Activated naive CD8-positive, alpha-beta T cell treated with anti-CD3 and anti-CD28 coated beads for 36 hours (primary cell): ENCODE data around the gene COASY. TPM values are rescaled to one million over a fixed set of nuclear protein-coding genes. Genes with fewer than 3 reads are reported as not detected.
"Not testable (repeated sequence)": the region's sequence is repeated elsewhere in the genome, so short reads cannot be mapped to it uniquely, and the experiment has no call there.

ENCODE experiments used
- DNase-seq: peaks from one replicate; pipeline ENCODE4 v3.0.0; 2021
- H3K27ac Mint-ChIP-seq: one replicate; pipeline ENCODE4 v1.8.0; 2022; ENCODE audit warnings: mild to moderate bottlenecking, moderate library complexity, mixed read lengths
- H3K27me3 Mint-ChIP-seq: one replicate; pipeline ENCODE4 v1.8.0; 2022; ENCODE audit warnings: mild to moderate bottlenecking, mixed read lengths
- H3K36me3 Mint-ChIP-seq: one replicate; pipeline ENCODE4 v1.8.0; 2021; ENCODE audit warnings: mild to moderate bottlenecking, mixed read lengths
- H3K4me1 Mint-ChIP-seq: one replicate; pipeline ENCODE4 v1.8.0; 2021; ENCODE audit warnings: mixed read lengths
- H3K4me3 Mint-ChIP-seq: one replicate; pipeline ENCODE4 v1.8.0; 2022; ENCODE audit warnings: mild to moderate bottlenecking, moderate library complexity, mixed read lengths
- H3K9me3 Mint-ChIP-seq: one replicate; pipeline ENCODE4 v1.8.0; 2022; ENCODE audit warnings: mixed read lengths
- total RNA-seq, 2 experiments: library from RNA; stranded (reverse); gene quantifications; one replicate each; pipeline ENCODE4 v1.2.3, GENCODE V29; 2021

The COASY gene
- total RNA-seq, 2 experiments from 2014 or later = 111 TPM

DNA sequence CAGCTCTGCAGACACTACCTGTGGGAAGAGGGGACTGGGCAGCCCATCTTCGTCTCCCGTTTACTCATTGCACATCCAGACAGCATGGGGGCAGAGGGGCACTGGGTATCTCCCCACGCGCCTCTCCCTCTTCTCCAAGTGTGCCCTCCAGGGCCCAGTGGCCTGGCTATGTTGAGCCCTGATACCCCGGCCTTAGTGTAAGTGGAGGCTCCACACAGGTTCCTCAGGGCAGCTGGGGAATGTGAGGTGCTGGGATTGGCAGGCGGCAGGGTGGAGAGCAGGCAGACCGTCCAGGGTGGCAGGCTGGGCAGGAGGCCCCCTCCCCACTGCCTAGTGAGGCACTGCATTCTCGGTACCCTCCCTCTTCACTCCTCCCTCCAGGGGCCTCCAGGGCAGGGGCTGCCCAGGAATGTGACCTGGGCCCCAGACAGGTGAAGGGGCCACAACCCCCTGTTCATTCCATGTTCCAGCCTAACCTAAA, 39.1 kb upstream of the COASY start:
- Mint-ChIP-seq H3K36me3 (peaks cover 2% of the 10 kb centered on the region), H3K9me3 (no peaks in the 10 kb centered on the region), H3K4me1 (peaks cover 10% of the 10 kb centered on the region), H3K27me3 (no peaks in the 10 kb centered on the region), H3K27ac (no peak overlapping the region), H3K4me3 (no peak overlapping the region)
- DNase-seq = no peak

DNA sequence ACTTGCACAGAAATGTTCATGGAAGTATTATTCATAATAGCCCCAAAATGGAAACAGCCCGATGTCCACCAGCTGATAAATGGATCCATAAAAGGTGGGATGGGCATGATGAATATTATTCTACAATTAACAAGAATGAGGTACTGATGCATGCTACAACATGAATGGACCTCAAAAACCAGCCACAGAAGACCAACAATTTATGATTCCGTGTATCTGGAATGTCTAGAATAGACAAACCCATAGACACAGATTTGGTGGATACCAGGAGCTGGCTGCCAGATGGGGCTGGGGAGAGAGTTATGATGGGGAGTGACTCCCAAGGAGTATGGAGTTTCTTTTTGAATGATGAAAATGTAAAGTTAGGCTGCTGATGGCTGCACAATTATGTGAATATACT, 36.7 kb upstream of the COASY start:
- DNase-seq = no peak
- Mint-ChIP-seq H3K4me1 (peaks cover 18% of the 10 kb centered on the region), H3K27me3 (no peaks in the 10 kb centered on the region), H3K27ac (no peak overlapping the region), H3K9me3 (no peaks in the 10 kb centered on the region), H3K4me3 (no peak overlapping the region), H3K36me3 (peaks cover 2% of the 10 kb centered on the region)

DNA sequence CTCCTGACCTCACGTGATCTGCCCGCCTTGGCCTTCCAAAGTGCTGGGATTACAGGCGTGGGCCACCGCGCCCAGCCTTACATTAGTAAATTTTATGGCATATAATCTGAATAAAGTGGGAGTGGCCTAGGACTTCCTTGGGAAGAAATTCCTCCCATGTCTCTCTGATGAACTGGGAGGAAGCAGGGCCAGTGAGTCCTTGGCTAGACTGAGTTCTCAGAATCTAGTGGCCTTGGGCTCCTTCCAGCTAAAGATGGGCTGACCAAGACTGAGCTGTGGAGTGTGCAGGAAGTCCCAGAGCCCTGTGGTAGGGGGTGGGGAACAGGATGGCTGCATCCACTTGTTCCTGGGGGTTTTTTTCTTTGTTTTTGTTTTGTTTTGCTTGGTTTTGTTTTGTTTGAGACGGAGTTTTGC, 35.9 kb upstream of the COASY start:
- peaks cover 27% of the 10 kb centered on the region for H3K4me1 Mint-ChIP-seq
- no peak overlapping the region for H3K4me3 Mint-ChIP-seq
- H3K36me3 Mint-ChIP-seq = peaks cover 2% of the 10 kb centered on the region
- H3K9me3 Mint-ChIP-seq = no peaks in the 10 kb centered on the region
- H3K27ac Mint-ChIP-seq = no peak overlapping the region
- H3K27me3 Mint-ChIP-seq = no peaks in the 10 kb centered on the region
- no peak for DNase-seq

DNA sequence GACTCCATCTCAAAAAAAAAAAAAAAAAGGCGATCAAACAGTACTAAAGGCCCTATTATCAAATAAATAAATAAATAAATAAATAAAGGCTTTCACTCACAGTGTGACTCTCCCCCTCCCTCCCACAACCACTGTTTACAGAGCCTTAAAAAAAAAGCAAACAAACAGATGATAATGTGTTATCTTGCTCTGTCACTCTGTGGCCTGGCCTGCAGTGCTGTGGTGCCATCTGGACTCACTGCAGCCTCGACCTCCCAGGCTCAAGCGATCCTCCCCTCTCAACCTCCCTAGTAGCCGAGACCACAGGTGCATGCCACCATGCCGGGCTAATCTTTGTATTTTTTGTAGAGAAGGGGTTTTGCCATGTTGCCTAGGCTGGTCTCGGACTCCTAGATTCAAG, 34.0 kb upstream of the COASY start:
- no peaks in the 10 kb centered on the region for H3K36me3 Mint-ChIP-seq
- DNase-seq = no peak
- H3K9me3 Mint-ChIP-seq = no peaks in the 10 kb centered on the region
- H3K27me3 Mint-ChIP-seq = no peaks in the 10 kb centered on the region
- peaks cover 35% of the 10 kb centered on the region for H3K4me1 Mint-ChIP-seq
- H3K4me3 Mint-ChIP-seq = no peak overlapping the region
- no peak overlapping the region for H3K27ac Mint-ChIP-seq

DNA sequence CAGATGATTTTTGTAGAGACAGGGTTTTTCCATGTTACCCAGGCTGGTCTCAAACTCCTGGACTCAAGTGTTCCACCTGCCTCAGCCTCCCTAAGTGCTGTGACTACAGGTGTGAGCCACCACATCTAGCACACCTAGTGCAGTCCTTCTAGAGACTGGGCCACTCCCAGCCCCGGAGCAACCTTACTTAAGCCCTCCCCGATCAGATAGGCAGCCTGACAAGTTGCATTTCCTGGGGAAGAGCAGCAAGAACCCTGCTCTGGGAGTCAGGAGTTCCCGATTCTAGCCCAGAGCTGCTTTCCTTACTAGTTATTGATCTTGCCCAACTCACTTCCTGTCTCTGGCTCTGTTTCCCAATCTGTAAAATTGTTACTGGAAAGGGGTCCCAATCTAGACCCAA, 32.9 kb upstream of the COASY start:
- H3K9me3 Mint-ChIP-seq = no peaks in the 10 kb centered on the region
- H3K36me3 Mint-ChIP-seq = no peaks in the 10 kb centered on the region
- H3K27me3 Mint-ChIP-seq = no peaks in the 10 kb centered on the region
- no peak overlapping the region for H3K27ac Mint-ChIP-seq
- H3K4me3 Mint-ChIP-seq = no peak overlapping the region
- no peak for DNase-seq
- peaks cover 35% of the 10 kb centered on the region for H3K4me1 Mint-ChIP-seq

DNA sequence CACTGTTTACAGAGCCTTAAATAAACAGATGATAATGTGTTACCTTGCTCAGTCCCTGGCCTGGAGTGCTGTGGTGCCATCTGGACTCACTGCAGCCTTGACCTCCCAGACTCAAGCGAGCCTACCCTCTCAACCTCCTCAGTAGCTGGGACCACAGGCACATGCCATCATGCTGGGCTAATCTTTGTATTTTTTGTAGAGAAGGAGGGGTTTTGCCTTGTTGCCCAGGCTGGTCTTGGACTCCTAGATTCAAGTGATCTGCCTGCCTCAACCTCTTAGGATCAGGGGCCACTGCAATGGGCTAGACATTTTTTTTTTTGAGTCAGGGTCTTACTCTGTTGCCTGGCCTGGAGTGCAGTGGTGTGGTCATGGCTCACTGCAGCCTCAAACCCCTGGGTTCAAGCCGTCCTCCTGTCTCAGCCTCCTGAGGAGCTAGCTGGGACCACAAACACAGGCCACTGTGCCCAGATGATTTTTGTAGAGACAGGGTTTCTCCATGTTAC, 30.9 kb upstream of the COASY start:
- no peaks in the 10 kb centered on the region for H3K36me3 Mint-ChIP-seq
- H3K4me1 Mint-ChIP-seq = peaks cover 37% of the 10 kb centered on the region
- peak overlapping the region; percentile 25 for H3K27ac Mint-ChIP-seq
- no peaks in the 10 kb centered on the region for H3K9me3 Mint-ChIP-seq
- no peaks in the 10 kb centered on the region for H3K27me3 Mint-ChIP-seq
- DNase-seq = no peak
- no peak overlapping the region for H3K4me3 Mint-ChIP-seq

DNA sequence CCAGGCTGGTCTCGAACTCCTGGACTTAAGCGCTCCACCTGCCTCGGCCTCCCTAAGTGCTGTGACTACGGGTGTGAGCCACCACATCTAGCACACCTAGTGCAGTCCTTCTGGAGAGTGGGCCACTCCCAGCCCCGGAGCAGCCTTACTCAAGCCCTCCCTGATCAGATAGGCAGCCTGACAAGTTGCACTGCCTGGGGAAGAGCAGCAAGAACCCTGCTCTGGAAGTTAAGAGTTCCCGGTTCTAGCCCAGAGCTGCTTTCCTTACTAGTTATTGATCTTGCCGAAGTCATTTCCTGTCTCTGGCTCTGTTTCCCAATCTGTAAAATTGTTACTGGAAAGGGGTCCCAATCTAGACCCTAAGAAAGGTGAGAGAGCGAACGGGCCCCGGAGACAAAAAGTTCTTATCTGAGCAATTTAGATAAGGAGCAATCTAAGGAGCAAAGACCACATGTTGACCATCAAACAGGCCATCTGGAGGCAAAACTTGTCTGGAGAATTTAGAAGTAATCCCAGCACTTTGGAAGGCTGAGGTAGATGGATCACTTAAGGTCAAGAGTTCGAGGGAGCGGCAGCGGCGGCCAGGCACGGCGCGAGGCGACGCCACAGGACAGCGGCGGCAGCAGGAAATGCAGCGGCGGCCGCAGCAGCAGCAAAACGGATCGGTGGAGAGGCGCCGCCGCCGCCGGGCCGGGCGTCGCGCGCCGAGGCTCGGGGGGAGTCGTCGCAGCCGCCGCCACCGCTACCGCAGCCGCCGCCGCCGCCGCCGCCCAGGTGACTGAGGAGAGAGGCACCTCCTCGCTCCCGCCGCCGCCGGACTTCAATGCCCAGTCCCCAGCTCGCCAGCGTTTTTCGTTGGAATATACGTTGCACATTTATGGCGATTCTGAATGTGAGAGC, 30.2 kb upstream of the COASY start:
- peak; percentile 67 for DNase-seq
- Mint-ChIP-seq H3K4me3 (peak overlapping the region; percentile 63), H3K4me1 (peaks cover 37% of the 10 kb centered on the region), H3K27me3 (no peaks in the 10 kb centered on the region), H3K27ac (peak overlapping the region; percentile 25), H3K36me3 (no peaks in the 10 kb centered on the region), H3K9me3 (no peaks in the 10 kb centered on the region)

DNA sequence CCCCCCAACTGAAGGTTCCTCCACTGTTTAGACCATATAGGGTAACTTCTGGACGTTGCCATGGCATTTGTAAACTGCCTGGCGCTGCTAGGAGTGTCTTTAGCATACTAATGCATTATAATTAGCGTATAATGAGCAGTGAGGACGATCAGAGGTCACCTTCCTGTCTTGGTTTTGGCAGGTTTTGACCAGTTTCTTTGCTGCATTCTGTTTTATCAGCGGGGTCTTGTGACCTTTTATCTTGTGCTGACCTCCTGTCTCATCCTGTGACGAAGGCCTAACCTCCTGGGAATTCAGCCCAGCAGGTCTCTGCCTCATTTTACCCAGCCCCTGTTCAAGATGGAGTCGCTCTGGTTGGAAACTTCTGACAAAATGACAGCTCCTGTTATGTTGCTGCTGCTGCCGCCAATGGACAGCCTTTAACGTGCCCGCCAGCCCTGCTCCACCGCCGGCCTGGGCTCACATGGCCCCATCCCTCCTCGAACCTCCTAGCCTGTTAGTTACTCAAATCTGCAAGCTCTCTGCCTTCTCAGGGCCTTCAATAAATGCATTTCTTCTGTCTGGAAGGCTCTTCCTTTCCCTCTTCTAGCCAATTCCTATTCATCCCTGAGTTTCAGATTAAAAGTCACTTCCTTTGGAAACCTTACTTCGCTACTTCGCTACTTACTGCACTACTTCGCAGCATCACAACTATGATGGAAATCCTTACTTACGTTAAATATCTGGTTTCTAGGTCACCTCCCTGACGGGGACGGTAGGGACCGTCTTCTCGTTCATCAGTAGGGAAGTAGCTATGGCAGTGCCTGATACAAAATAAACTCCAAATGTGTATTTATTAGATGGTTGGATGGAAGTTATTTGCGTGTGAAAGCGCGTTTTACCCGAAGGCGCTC, 26.5 kb upstream of the COASY start:
- H3K4me1 Mint-ChIP-seq = peaks cover 34% of the 10 kb centered on the region
- no peaks in the 10 kb centered on the region for H3K27me3 Mint-ChIP-seq
- H3K9me3 Mint-ChIP-seq = no peaks in the 10 kb centered on the region
- H3K27ac Mint-ChIP-seq = peak overlapping the region; percentile 87
- peak overlapping the region; percentile 84 for H3K4me3 Mint-ChIP-seq
- no peak for DNase-seq
- peaks cover 19% of the 10 kb centered on the region for H3K36me3 Mint-ChIP-seq

DNA sequence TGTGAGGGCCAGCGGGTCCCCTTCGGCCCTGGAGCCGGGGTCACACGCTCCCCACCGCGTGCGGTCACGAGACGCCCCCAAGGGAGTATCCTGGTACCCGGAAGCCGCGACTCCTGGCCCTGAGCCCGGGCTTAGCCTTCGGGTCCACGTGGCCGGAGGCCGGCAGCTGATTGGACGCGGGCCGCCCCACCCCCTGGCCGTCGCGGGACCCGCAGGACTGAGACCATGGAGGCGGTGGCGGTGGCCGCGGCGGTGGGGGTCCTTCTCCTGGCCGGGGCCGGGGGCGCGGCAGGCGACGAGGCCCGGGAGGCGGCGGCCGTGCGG, 25.9 kb upstream of the COASY start, which contains the start of gene NAGLU:
TSS of gene NAGLU (plus strand) at position 194 of the 324 bp plus-strand sequence. CDS start at position 226, 32 bp downstream.
- Mint-ChIP-seq H3K27me3 (no peaks in the 10 kb centered on the region), H3K27ac (peak within 1 kb of the TSS; percentile 87), H3K4me3 (peak within 1 kb of the TSS; percentile 87), H3K4me1 (peaks cover 34% of the 10 kb centered on the region), H3K36me3 (peaks cover 24% of the 10 kb centered on the region), H3K9me3 (no peaks in the 10 kb centered on the region)
- DNase-seq = peak; percentile 91

DNA sequence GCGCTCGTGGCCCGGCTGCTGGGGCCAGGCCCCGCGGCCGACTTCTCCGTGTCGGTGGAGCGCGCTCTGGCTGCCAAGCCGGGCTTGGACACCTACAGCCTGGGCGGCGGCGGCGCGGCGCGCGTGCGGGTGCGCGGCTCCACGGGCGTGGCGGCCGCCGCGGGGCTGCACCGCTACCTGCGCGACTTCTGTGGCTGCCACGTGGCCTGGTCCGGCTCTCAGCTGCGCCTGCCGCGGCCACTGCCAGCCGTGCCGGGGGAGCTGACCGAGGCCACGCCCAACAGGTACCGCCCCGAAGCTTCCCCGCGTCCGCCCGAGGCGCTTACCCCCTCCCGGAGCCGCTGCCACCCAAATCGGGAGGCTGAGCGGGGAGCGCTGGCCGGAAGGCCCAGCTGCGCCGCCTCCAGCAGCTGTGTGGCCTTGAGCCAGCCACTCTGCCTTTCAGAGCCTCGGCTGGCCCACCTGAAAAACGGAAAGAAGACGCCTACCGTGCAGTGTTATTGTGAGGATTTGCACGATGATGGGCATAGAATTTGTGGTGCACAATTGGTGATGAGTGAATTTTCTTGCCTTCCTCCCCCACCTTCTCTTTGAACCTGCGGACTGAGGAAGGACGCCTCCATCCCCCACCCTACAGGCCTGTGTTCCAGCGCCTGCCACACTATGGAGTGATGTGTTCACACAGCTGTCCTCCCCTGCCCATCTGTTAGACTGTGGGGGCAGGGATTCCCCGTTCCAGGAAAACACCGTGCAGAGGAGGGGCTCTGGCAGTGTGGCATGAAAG, 25.4 kb upstream of the COASY start:
- peaks cover 34% of the 10 kb centered on the region for H3K4me1 Mint-ChIP-seq
- H3K27ac Mint-ChIP-seq = peak overlapping the region; percentile 63
- no peaks in the 10 kb centered on the region for H3K9me3 Mint-ChIP-seq

DNA sequence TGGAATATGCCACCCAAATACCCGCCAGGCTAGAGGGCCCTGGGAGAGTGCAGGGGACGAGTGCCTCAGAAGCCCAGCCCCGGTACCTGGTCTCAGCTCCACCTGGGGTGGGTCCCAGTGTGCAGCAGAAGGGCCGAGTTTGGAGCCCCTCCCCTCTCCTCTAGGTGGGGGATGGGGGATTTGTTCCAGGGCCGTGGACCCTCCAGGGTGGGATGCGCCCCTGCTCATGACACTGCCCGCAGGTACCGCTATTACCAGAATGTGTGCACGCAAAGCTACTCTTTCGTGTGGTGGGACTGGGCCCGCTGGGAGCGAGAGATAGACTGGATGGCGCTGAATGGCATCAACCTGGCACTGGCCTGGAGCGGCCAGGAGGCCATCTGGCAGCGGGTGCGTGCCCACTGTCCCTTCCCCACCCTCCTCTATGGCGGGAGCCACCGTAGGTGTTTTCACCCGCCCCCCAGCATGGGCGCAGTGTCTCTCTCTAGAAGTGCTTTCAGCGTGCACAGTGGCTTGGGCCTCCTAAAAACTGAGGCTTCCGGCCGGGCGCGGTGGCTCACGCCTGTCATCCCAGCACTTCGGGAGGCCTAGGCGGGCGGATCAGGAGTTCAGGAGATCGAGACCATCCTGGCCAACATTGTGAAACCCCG, 24.7 kb upstream of the COASY start:
- H3K27me3 Mint-ChIP-seq = no peaks in the 10 kb centered on the region
- peak overlapping the region; percentile 87 for H3K4me3 Mint-ChIP-seq
- H3K27ac Mint-ChIP-seq = peak overlapping the region; percentile 63
- no peak for DNase-seq
- H3K36me3 Mint-ChIP-seq = peaks cover 29% of the 10 kb centered on the region
- no peaks in the 10 kb centered on the region for H3K9me3 Mint-ChIP-seq
- peaks cover 34% of the 10 kb centered on the region for H3K4me1 Mint-ChIP-seq

More for the DNA sequence above, 25.4 kb upstream of the COASY start:
- DNase-seq = peak; percentile 79
- H3K36me3 Mint-ChIP-seq = peaks cover 28% of the 10 kb centered on the region
- no peaks in the 10 kb centered on the region for H3K27me3 Mint-ChIP-seq
- H3K4me3 Mint-ChIP-seq = peak overlapping the region; percentile 87

DNA sequence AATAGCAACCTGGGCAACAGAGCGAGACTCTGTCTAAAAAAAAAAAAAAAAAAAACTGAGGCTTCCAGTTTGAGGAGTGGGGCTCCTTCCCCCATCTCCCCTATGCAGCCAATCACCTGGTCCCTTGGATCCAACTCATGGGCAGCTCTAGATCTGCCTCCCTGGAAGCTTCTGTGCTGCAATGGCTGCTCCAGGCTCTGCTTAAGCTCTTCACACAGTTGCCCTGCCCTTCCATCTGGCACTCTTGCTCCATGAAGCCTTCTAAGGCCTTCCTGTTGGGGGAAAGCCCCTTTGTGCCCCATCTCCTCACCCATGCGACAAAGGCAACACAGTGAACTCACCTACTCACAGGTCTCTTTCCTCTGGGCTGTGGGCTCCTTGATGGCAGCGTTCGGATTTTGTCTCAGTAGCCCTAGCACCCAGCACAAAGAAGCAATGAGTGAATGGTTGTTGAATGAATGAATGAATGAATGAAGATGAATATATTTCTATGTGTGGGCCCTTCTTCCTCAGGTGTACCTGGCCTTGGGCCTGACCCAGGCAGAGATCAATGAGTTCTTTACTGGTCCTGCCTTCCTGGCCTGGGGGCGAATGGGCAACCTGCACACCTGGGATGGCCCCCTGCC, 24.0 kb upstream of the COASY start:
- Mint-ChIP-seq H3K27ac (no peak overlapping the region), H3K4me3 (peak overlapping the region; percentile 35), H3K4me1 (peaks cover 36% of the 10 kb centered on the region), H3K9me3 (no peaks in the 10 kb centered on the region), H3K27me3 (no peaks in the 10 kb centered on the region), H3K36me3 (peaks cover 30% of the 10 kb centered on the region)
- DNase-seq = no peak

DNA sequence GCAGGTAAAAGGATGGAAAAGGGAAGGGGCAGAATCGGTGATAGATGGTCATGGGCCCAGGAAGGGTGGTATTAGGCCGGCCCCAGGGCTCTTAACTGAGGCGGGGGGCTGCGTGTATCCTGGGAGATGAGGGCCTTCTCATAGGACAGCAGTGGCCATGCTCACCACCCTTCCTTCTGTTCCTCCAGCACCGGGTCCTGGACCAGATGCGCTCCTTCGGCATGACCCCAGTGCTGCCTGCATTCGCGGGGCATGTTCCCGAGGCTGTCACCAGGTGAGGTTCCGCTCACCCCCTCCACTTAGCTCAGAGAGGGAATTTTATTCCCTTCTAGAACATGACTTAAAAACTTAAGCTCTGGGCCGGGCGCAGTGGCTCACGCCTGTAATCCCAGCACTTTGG, 23.5 kb upstream of the COASY start:
- no peaks in the 10 kb centered on the region for H3K27me3 Mint-ChIP-seq

DNA sequence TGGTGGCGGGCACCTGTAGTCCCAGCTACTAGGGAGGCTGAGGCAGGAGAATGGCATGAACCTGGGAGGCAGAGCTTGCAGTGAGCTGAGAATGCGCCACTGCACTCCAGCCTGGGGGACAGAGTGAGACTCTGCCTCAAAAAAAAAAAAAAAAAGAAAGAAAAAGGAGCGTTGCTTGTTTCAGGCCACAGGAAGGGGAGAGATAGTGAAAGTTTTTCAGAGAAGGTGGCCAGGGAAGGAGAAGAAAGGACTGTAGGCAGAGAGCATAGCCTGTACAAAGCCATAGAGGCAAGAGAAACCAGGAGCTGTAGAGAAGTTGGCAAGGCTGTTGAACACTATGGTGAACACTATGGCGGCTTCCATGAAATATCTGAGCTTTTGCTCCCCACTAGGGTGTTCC, 21.4 kb upstream of the COASY start:
- Mint-ChIP-seq H3K4me1 (peaks cover 32% of the 10 kb centered on the region), H3K27ac (peak overlapping the region; percentile 84), H3K4me3 (peak overlapping the region; percentile 29), H3K36me3 (peaks cover 34% of the 10 kb centered on the region)
- DNase-seq, H3K9me3 Mint-ChIP-seq, H3K27me3 Mint-ChIP-seq: not testable (repeated sequence)

More for the DNA sequence above, 23.5 kb upstream of the COASY start:
- H3K36me3 Mint-ChIP-seq = peaks cover 32% of the 10 kb centered on the region
- H3K4me3 Mint-ChIP-seq = no peak overlapping the region
- no peak overlapping the region for H3K27ac Mint-ChIP-seq
- H3K4me1 Mint-ChIP-seq = peaks cover 36% of the 10 kb centered on the region
- H3K9me3 Mint-ChIP-seq = no peaks in the 10 kb centered on the region
- no peak for DNase-seq
